ENCODE data around the gene CRYAB.

DNA sequence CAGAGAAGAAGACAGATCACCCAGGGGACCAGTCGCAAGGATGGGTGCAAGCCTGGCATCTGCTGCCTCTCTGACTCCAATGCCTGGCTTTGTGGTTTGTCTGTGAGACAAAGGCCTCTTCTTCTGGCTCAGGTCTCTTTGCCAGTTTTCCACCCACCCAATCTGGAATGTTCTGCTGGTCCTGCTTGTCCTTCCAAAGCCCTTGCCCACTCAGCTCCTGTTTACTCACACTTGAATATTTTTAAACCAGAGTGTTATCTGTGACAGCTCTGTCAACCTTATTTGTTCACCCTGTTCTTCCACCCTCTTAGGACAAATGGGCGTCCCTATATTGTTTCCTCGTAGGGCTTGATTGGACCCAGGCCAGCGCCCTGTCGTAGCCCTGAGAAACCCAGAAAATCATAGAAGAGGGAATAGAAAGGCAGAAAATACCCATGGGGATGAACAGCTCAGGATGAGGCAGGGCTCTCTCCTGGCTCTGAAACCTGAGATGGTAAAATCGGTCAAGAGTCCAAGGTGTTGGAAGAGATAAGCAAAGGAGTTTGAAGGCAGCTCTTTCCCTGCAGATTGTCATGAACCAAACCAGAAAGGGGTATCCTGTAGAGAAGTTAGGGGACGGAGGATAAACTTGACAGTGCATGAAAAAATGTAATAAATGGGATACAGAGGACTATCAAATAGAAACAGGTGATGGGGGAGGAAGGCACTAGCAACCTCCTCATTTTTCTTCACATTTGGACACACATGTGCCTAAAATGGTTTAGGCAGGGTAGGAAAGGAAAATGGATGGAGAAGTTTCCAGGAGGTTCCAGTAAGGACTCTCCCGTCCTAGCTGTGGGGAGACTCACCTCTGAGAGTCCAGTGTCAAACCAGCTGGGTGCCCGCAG, 651 bp downstream of the CRYAB start:
- TF ChIP-seq CTCF (IDR thresholded peaks at IDR 0.05; ENCODE audit: low read depth, low read length) (no peak), EZH2phosphoT487 (IDR thresholded peaks at IDR 0.05; ENCODE audit: low read depth) (no peak)

All from OCI-LY3 (cell line).